HFF-Myc (cell line): Measurements from ENCODE around the gene STXBP6.
A peak's percentile ranks its signal among the peaks of the same experiment; 100 is the strongest.

Experiments used
- DNase-seq: peaks from one replicate; pipeline ENCODE4 v3.0.0-alpha.2; 2011; ENCODE audit warnings: low read depth; ENCODE audit errors: extremely low read depth
- H3K4me3 ChIP-seq: replicated peaks from 2 replicates; pipeline ENCODE4 v1.5.1; 2011; ENCODE audit warnings: low read depth, mild to moderate bottlenecking, control low read depth, low read length
- TF ChIP-seq, protein P1 (sequence below): IDR thresholded peaks from 2 replicates; pipeline ENCODE4 v1.5.1; 2012; ENCODE audit warnings: mild to moderate bottlenecking, low read depth, low read length, control low read depth; ENCODE audit errors: missing control alignments

Gene STXBP6

DNA sequence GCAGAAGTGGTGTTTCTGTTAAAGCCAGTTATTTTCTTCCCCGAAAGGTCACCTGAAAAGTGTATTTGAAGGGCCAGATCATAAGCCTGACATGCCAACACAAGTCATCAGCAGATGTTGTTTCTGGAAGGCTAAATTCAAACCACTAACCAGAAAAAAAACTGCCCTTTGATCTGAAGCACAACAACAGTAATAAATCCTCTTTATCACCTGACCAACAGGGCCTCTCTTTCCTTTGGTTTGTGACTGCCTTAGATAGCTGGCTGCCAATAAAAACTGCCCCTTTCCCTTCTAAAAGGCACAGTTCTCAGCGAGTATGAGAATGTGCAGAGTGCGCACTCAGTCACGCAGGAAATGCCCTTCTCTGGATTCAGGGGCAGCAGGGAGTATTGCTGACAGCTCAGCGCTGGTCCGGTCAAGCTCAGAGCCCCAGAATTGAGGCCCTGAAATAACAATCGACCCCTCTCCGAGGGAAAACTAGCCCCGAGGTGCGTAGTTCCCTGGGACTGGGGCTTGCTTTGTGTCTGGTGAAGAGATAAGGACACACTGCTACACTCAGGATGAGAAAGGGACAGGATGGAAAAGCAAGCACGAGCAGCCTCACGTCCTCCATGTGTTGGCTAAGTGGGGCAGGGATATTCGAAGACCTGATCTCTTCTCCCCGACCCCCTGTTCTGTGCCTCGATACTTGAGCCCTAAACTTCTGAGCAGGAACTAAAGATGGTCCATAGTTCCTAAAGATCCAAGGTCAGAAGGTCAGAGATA is 231.7 kb downstream of the STXBP6 start:
- DNase-seq = peak; percentile 30
- no peak overlapping the region for H3K4me3 ChIP-seq
- TF ChIP-seq, protein P1, sequence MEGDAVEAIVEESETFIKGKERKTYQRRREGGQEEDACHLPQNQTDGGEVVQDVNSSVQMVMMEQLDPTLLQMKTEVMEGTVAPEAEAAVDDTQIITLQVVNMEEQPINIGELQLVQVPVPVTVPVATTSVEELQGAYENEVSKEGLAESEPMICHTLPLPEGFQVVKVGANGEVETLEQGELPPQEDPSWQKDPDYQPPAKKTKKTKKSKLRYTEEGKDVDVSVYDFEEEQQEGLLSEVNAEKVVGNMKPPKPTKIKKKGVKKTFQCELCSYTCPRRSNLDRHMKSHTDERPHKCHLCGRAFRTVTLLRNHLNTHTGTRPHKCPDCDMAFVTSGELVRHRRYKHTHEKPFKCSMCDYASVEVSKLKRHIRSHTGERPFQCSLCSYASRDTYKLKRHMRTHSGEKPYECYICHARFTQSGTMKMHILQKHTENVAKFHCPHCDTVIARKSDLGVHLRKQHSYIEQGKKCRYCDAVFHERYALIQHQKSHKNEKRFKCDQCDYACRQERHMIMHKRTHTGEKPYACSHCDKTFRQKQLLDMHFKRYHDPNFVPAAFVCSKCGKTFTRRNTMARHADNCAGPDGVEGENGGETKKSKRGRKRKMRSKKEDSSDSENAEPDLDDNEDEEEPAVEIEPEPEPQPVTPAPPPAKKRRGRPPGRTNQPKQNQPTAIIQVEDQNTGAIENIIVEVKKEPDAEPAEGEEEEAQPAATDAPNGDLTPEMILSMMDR = no peak

DNA sequence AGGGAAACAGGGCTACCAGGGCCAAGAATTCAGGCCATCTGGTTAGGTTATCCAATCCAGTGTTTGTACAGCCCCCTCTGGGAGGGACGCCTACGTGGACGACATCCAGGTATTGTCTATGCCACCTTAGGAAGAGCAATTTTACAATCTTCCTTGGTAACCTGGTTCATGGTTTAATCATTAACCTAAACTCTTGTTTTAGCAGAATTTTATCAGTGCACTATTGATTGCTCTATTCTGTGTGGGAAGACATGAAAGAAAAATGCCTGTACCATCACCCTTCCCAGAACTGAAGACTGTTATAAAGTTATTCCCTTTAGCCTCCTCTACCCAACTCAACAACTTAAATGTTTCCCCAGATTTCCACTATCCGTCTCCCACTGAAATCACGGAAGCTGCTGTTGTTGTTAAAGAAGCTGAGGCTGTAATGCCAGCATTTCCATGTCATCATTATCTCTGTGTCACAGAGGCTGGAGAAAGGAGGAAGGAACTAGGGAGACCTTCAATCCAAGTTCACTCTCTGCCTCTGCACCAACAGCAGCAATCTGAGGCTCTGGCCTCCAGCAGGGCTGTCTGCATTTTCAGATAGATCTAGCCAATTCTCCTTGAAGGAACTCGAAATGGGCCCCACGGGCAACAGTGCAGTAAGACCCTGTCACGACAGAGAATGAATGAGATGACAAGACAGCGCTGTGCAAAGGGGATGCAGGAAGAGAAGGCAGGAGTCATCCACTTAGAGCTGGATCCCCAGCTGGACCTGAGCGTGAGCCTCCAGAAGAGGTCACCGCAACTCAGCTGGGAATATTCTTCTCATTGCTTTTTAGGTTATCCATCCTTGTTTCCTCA is 232.5 kb downstream of the STXBP6 start:
- no peak overlapping the region for H3K4me3 ChIP-seq
- TF ChIP-seq, protein P1 = peak; percentile 55
- no peak for DNase-seq

DNA sequence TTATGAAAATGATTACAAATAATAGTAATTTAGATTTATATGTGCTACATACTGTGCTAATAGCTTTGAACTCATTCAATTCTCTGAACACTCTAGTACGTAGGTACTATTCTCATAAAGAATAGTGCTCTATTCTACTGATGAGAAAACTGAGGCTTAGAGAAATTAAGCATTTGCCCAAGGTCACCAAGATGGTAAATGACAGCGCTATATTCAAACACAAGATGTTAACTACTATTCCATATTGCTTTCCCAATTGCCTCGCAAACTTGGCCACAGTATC is 233.1 kb downstream of the STXBP6 start:
- no peak overlapping the region for H3K4me3 ChIP-seq
- no peak for DNase-seq
- TF ChIP-seq, protein P1 = no peak

DNA sequence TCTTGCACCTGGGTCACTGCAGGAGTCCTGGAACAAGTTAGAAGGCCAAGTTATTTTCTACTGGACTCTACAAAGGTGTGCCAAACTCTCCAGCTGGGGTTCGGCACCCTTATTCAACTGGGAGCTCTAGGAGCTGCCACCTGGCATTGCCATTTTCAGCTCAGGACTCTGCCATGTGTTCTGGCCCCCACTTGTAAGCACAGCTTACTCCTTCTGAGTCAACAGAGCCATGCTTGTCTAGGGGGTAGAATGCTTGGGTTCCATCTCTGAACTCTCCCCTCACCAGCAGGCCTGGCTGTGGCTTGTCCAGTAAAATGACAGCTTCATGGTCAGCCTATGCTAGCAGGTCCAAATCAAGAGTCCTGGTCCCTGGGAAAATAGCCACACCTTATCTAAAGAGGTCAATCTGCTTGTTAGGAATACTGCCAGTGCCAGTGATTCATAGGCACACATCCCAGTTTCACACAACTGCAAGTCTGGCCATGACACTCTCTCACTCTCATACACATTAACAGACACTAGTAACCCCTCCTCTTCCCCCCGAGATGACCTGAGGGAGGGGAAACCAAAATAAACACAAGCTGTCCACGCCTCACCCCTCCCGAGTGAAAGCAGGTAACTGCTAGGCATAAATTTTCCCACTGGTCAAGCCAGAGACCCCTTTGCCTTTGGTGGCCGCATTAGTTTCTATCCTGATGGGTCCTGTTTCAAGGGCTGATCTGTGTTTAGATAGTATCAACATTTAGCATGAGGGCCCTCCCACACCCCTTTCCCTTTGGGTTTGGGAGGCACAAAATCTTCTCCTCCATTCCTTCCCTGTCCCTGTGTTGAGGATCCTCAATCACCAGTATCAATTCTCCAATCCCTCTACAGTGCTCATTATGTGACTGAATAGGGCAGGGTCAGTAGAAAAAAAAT is 233.7 kb downstream of the STXBP6 start:
- DNase-seq = no peak
- TF ChIP-seq, protein P1 = no peak
- H3K4me3 ChIP-seq = no peak overlapping the region

DNA sequence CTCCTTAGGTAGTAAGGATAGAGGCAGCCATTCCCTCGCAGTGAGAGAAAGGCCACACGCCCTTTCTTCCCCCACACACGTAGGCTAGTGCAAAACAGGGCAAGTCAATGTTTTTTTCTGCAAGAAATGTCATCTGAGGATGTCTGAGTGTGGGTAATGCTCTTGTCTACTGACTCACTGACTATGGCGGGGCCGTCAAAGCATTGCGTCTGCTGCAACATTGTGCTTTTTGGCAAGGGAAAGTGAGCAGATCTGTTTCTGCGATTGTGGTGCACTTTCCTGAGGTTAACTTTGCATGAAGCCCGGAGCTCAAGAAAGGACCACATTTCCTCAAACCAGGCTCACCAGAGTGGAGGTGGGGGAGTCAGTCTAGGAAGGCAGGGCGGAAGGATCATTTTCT is 234.4 kb downstream of the STXBP6 start:
- TF ChIP-seq, protein P1 = no peak

DNA sequence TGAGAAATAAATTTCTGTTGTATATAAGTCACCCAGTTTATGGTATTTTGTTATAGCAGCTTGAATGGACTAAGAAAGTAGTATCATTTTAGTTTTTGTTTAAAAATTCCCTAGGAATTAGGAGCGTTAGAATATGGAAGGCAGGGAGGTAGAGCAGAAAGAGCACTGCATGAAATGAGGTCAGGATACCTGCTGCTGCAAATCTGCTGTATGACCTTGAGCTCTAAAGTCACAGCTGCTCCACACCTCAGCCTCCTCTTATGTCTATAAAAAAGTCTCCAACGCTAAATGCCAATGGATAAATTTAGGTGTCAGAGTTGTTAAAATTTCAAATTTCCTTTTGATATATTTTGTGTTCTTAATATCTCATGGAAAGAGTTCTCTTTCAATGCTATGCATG is 235.0 kb downstream of the STXBP6 start:
- no peak overlapping the region for H3K4me3 ChIP-seq
- DNase-seq = no peak
- TF ChIP-seq, protein P1 = no peak

More for the DNA sequence above, 234.4 kb downstream of the STXBP6 start:
- H3K4me3 ChIP-seq = no peak overlapping the region
- no peak for DNase-seq
